HG02759 (cell line): ENCODE results near the gene COPE.

Experiments used
- ATAC-seq: cut with Tn5 transposase; IDR thresholded peaks from one replicate; pipeline ENCODE4 v1.9.1; 2021; ENCODE audit warnings: mild to moderate bottlenecking, moderate library complexity; ENCODE audit not compliant: unreplicated experiment

The COPE gene

GRCh38 chr19:18895038-18895823, 24.0 kb downstream of the COPE start:
- no peak for ATAC-seq

DNA sequence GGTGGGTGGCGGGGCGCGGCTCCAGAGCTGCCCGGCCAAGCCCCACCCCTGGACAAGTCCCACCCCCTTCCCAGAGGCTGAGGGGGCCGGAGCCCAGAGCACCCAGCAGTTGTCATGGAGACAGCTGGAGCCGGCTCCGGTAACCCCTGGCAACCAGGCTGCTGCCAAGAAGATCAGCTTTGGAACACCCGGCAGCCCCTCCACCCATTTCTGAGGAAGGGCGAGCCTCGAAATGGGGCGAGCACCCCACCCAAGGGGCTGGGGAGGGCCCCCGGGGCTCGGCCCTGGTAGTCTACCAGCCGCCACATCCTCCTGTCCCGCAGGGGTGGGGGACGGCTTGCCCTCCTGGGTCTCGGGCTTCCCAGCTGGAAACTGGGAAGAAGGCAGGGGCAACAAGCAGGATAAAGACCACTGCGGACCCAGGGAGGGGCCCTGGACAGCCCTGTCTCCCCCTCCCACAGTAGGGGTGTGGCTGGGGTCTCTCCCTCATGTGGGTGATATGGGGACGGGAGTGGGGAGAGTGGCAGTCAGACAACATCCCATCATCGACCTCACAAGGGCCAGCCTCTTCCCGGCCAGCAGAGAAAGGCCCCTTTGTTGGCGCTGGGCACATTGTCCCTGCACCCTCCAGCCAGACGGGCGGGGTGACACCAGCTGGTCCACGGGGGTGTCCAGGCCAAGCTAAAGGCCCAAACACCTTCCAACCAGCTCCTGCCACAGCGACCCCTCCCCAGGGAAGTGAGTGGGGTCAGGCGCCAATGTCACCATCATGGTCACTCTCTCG, 24.7 kb downstream of the COPE start:
- ATAC-seq, result no peak

- ATAC-seq, result no peak
Measured at GRCh38 chr19:18893587-18894253, 25.5 kb downstream of the COPE start.

DNA sequence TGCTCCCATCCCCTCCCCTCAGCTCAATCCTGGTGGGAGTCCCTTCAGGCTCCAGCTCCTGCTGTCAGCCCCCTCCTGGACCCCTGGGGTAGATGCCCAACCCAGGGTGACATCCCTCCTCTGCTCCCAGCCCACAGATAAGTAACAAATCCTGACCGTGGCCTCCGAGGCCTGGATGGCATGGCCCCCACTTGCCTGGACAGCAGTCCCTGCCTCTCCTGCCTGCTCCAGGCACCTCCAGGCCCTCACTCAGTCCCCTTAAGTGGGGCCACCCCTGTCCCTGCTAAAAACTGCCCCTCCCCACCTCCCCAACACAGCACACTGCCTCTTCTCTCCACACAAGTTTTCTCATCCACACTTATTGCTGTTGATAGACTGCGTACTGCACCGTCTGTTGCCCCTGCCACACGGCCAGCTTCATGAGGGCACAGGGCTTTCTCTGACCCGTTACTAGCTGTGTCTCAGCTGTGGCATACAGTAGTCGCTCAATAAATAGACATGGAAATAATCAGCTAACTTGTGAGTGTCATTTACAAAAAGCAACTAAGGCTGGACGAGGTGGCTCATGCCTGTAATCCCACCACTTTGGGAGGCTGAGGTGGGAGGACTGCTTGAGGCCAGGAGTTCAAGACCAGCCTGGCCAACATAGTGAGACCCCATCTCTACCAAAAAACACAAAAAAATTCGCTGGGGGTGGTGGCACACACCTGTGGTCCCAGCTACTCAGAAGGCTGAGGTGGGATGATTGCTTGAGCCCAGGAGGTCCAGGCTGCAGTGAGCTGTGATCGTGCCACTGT, 29.0 kb downstream of the COPE start:
- ATAC-seq, result no peak

DNA sequence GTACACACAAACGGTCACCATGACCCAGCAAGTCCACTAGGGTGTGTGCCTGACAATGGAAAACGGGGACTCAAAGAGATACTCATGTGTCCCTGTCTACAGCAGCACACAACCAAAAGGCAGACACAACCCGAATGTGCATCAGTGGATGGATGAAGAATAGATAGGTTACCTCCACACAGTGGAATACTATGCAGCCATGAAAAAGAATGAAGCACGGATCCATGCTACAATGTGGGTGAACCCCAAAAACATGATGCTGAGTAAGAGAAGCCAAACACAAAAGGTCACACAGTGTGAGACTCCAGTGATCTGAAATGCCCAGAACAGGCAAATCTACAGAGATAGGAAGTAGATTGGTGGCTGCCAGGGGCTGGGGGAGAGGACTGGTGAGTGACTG, 32.2 kb downstream of the COPE start:
- no peak for ATAC-seq

- no peak for ATAC-seq
Measured at GRCh38 chr19:18883526-18884304, 35.5 kb downstream of the COPE start.

DNA sequence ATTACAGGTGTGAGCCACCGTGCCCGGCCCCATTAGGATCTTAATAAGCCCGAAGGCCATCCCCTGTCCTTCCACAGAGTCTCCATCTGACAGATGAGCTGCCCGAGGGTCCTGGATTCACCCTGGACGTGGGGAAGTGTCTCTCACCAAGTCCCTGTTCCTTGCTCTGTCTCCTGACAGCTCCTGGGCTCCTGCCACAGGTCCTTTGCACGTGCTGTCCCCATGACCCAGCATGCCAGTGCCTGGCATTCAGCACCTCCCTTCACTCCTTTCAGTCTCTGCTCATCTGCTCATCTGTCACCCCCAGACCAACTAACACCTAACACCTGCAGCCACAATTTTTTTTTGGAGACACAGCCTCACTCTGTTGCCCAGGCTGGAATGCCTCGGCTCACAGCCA, 37.7 kb downstream of the COPE start:
- ATAC-seq, result no peak

DNA sequence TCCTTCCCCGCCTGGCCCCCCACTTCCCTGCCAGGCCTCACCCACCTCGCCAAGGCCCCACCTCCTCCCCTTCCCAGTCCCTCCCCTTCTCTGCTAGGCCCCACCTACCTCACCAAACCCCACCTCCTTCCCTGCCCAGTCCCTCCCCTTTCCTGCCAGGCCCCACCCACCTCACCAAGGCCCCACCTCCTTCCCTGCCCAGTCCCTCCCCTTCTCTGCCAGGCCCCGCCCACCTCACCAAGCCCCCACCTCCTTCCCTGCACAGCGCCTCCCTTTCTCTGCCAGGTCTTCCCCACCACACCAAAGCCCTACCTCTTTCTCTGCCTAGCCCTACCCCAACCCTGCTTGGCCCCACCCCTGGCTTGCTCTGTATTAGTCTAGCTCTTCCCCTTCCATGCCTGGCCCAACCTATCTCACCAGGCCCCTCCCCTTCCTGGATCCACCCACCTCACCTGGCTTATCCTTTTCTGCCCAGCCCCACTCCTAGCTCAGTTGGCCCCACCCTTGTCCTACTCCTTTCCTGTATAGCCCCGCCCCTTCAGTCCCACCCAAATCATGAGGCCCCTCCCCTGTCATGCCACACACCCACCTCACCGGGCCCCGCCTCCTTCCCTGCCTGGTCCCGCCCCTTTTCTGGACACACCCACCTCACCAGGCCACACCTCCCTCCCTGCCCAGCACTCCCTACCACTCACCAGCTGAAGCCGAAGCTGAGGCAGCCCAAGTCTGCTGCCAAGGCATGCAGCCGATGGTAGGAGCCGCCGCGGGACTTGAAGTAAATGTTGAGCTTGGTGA, 39.4 kb downstream of the COPE start:
- ATAC-seq, result no peak

DNA sequence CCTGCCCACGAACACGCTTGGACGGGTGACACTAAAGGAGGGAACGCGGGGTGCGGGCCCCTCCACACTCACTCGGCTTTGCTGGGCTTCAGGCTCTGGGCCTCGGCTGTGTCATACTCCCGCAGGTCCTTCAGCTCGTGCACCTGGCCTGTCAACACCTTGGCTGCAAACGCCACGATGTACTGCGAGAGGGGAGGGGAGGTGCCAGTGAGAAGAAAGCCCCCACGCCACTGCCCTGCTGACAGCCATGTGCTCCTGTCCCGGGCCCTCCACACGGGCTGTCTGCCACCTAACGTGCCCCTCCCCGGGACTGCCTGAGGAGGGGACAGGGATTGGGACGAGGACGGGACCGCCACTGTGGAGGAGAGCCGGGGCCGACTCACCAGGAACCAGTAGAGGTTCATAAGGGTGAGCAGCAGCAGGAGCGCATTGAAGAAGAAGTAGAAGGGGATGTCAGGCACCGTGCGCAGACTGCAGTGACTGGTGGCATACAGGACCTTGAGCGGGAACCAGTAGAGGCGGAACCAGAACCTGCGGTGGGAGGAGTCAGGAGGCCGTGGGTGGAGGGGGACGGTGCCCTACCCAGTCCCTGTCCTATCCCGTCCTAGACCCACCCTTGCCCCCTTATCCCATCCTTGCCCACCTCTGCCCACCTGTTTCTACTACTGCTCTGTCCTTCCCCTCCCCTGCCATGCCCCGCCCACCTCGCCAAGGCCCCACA, 40.2 kb downstream of the COPE start:
- no peak for ATAC-seq

GRCh38 chr19:18878058-18878797, 41.0 kb downstream of the COPE start:
- no peak for ATAC-seq

DNA sequence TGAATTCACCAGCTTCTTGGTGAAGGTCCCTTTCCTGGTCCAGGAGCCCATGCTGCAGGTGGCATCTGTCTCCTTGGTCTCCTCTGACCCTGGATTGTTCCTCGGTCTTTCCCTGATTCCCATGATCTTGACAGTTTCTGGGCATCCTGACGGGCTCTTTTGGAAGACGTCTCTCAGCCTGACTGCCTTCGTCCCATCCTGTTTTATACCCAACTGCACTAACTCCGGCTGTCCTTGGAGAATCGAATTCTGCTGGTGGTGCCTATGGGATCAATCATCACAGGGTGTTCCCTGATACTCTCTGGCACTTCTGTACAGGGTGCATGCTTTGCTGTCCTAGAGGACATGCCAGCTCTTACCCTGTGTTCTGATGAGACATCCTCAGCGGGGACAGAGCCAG, 42.3 kb downstream of the COPE start:
- ATAC-seq, result no peak

DNA sequence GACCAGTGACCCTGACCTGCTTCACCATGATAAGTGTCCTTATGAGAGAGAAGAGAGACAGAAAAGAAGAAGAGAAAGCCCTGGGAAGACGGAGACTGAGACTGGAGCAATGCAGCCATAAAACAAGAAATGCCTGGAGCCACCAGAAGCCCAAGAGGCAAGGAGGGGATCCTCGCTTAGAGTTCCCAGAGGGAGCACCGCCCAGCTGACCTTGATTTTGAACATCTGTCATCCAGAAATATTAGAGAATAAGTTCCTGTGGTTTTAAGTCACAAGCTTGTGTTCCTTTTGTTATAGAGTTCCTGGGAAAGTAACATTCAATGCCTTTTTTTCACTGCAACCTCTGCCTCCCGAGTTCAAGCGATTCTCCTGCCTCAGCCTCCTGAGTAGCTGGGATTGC, 43.5 kb downstream of the COPE start:
- no peak for ATAC-seq

- no peak for ATAC-seq
Measured at GRCh38 chr19:18871543-18871942, 47.6 kb downstream of the COPE start.

DNA sequence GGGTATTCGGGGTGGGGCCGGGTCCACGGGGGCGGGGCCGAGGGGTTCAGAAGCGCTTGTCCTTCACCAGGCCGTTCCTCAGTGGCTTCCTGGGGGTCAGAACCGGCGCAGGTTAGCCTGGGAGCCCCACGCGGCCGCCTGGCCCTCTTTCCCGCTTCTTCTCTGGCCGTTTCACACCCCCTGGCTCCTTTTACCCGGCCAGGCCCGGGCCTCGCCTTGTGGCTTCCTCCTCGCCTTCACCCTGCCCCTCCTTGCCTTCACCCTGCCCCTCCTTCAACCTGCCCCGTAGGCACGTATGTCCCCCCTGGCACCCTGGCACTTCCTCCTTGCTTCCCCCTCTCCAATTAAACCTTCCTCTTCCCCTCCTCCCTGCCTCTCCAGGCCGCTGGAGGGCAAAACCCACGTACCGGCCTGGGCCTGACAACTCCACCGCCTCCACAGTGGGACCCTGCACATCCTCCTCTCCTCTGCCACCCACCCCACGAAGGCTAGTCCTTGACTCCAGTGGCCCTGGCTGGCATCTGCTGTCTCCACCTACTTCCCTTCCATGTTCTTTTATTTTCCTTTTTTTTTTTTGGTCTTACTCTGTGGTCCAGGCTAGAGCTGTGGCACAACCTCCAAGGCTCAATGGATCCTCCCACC, 48.5 kb downstream of the COPE start:
- ATAC-seq, result no peak

DNA sequence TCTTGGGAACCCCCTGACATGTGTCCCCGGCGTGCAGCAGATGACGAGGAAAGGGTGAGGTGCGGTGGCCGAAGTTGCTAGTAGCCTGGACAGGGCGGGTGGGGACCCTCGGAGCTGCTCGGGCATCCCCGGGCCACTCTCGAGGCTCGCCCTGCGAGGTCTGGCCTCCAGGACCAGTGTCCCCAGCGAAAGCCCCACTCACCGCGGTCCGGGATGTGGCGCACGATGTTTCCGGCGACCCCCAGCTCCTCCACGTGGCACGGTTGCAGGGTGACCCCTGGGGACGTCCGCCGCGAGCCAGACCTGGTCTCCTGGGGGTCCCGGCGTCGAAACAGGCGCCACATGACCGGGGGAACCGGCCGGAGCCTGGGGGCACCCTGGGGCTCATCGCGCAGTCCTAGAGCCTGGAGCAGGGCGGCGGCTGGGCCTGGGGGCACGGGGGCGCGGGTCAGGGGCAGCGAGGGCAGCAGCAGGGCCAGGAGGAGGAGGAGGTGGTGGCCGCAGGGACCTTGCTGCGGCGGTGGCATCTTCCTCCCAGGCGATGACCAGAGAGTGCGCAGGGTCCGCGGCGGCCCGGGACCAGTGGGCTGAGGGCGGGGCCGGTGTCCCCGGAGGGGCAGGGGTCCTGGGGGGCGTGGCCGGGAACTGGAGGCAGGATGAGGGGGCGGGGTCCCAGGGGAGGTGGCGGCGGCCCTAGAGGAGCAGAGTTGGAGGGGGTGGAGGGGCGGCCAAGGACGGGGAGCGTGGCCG, 49.2 kb downstream of the COPE start:
- no peak for ATAC-seq

GRCh38 chr19:18869023-18869618, 50.1 kb downstream of the COPE start:
- no peak for ATAC-seq
